GM12865 (cell line): ENCODE data around the gene UBE2N.

ENCODE experiments used
- DNase-seq: peaks from one replicate; pipeline ENCODE4 v3.0.0; 2010; ENCODE audit warnings: low read depth
- H3K4me3 ChIP-seq: 2 replicates; pipeline ENCODE4 v1.5.1; 2011; ENCODE audit warnings: mild to moderate bottlenecking, low read depth, low read length, control low read depth
- TF ChIP-seq, protein P1 (sequence below): IDR thresholded peaks from 2 replicates; pipeline ENCODE4 v1.5.1; 2011; ENCODE audit warnings: low read length, control low read depth, low read depth, inconsistent platforms; ENCODE audit not compliant: insufficient read depth; ENCODE audit errors: missing control alignments

Gene UBE2N

DNA sequence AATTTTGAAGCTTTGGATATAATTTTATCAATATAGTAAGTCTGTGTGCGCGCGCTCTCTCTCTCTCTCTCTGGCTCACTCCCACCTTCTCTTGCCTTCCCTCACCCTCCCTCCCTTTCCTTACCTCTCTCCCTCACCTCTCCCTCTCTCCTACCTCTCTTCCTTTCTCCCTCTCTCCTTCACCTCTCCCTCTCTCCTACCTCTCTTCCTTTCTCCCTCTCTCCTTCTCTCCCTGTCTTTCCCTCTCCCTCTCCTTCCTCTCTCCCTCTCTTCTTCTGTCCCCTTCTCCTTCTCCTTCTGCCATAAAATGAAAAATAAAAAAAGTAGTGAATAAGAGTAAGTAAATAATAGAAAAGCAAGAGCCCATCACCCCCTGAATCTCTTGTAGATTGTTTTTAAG is 73.0 kb downstream of the UBE2N start:
- TF ChIP-seq, protein P1, sequence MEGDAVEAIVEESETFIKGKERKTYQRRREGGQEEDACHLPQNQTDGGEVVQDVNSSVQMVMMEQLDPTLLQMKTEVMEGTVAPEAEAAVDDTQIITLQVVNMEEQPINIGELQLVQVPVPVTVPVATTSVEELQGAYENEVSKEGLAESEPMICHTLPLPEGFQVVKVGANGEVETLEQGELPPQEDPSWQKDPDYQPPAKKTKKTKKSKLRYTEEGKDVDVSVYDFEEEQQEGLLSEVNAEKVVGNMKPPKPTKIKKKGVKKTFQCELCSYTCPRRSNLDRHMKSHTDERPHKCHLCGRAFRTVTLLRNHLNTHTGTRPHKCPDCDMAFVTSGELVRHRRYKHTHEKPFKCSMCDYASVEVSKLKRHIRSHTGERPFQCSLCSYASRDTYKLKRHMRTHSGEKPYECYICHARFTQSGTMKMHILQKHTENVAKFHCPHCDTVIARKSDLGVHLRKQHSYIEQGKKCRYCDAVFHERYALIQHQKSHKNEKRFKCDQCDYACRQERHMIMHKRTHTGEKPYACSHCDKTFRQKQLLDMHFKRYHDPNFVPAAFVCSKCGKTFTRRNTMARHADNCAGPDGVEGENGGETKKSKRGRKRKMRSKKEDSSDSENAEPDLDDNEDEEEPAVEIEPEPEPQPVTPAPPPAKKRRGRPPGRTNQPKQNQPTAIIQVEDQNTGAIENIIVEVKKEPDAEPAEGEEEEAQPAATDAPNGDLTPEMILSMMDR: no peak
- no peak for DNase-seq
- H3K4me3 ChIP-seq: no peak overlapping the region

DNA sequence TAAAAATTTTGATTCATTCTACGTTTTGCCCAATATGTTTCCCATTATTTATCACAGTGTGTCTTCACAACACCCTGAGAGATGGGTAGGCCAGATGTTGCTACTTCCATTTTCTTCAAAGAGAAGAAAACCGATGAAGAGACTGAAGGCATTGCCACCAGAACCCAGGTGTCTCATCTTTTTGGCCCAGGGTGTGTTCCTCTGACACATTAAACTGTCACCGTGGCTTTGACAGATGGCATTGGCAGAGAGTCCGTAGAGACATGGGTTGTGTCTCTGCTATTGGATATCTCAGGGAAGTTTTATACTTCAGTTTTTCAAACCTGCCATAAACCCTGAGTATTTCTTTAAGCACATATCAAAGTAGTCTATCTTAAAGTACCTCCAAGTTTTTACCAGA is 75.3 kb downstream of the UBE2N start:
- no peak for DNase-seq
- TF ChIP-seq, protein P1: no peak
- no peak overlapping the region for H3K4me3 ChIP-seq

DNA sequence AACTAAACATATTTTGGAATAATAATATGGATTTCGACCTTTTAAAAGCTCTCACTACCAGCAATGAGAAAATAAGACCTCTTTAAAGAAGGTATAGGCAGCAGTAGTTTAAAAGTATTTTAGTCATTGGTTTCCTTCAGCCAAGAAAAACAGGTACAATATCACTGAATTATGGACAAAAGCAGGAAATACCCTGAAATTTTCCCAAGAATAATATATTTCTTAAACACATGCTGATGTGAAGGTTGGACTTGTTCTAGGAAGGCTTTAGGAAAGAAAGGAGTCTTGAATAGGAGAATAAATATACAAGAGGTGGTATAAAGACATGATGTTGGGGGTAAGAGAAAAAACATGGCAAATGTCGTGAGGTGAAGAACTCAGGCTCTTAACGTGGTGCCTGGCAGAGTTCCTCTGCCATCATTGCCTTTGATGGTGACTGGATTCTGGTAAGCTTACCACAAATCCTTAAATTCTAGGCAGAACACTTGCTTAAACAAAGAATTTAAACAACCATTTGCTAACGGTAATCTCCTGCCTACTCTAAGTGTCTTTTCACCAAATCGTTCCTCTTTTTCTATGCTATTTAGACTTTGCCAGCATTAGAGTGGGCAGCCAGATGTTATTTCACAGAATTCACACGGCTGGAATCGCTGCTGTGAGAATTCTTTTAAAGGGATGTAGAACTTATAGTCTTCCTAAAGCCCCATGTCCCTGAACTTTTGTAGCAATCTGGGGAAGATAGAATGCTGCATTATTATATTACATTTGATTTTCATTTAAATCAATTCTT is 75.9 kb downstream of the UBE2N start:
- TF ChIP-seq, protein P1: no peak
- DNase-seq: no peak
- H3K4me3 ChIP-seq: no peak overlapping the region

DNA sequence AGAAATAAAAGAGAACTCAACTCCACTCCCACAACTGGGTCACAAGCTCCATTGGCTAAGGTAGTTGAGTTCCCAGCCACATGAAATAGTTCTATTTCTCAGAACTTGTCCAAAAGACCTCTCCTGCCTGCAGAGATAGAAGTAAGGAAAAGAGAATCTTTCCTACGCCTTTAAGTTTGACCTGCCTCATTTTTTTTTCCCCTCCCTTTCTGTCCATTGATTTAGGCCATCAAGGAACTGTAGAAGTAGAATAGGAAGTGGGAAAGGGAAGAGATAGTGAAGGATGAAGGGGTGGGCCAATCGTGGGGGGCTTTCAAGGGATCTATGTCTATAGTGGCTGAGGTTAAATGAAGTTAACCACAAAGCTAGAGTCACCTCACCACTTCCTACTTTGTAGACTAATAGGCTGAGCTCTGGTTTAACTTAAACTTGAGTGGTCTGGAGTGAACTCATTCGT is 77.9 kb downstream of the UBE2N start:
- no peak overlapping the region for H3K4me3 ChIP-seq
- peak; percentile 29 for DNase-seq
- TF ChIP-seq, protein P1: no peak

DNA sequence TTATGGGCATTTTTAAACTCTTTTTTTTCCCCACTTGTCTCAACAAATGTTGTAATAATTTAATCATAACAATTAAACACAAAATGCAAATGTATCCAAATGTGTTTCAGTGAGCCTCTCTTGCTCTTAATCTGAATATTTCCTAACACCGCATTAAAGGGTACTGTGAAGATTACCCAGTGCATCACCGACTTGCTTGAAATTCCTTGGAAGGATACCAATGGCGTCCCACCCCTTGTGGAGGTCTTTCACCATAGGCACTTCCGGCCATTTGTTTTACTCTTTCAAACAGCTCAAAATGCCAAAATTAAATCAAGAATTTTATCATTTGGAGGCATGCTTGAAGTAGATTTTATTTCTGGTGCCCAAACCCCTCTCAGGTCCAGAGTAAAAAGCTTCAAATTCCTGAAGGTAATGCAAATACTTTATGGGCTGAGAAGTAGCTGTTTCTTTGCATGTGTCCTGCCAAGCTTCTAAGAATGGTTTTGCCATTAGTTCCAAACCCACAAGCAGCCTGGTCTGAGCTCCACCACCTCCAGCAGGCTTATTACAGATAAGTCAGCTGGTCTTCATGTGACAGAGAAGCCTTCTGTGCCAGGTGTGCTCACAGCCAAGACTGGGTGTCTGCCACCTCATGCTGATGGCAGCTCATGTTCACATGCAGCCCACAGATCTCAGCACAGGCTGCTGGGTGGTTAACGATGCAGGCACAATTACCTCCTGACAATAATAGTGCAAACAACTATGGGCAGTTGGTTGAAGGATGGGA is 80.4 kb downstream of the UBE2N start:
- no peak for DNase-seq
- no peak overlapping the region for H3K4me3 ChIP-seq
- TF ChIP-seq, protein P1: no peak

DNA sequence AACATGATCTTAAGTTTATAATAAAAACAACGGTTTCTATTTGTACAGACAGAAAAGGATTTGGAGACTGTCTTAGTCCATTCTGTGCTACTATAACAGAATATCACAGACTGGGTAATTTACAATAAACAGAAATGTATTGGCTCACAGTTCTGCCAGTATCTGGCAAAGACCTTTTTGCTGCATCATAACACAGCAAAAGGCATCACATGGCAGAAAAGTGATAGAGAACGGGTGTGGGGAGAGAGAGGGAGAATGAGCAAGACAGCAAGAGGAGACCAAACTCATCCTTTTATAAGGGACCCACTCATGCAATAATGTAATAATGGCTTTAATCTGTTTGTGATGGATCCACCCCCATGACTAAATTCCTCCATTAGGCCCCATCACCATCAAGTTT is 81.1 kb downstream of the UBE2N start:
- no peak overlapping the region for H3K4me3 ChIP-seq
- TF ChIP-seq, protein P1: no peak
- no peak for DNase-seq
